OCI-LY7 (cell line): ENCODE measurements around the gene COBLL1. TPM values are rescaled to one million over a fixed set of nuclear protein-coding genes. Genes with fewer than 3 reads are reported as not detected.

Experiments used
- BruUV-seq: library from RNA; stranded (reverse); fragments of 400-500 nt; replicated peaks from 2 replicates; lab custom pipeline; 2021; lab: Mats Ljungman, UMichigan
- CTCF ChIA-PET: fragments of 300-600 bp; sonication (Branson Sonifier 250); formaldehyde crosslinking; loops from one replicate; lab custom pipeline; 2022; ENCODE audit warnings: antibody characterized with exemption; ENCODE audit not compliant: unreplicated experiment; lab: Charles Lee
- POLR2A ChIA-PET: fragments of 300-600 bp; sonication (Branson Sonifier 250); formaldehyde crosslinking; loops from one replicate; lab custom pipeline; 2022; ENCODE audit warnings: antibody characterized with exemption; lab: Charles Lee
- DNase-seq: peaks from one replicate; pipeline ENCODE4 v3.0.0-alpha.2; 2015; ENCODE audit warnings: low spot score
- H2AFZ ChIP-seq: fragments of 200-600 bp; sonication (generic), shearing (Covaris generic); 2 replicates; pipeline ENCODE4 v1.6.1; 2014; ENCODE audit warnings: mild to moderate bottlenecking, antibody characterized with exemption, low read length, moderate library complexity
- H3K27ac ChIP-seq: fragments of 200-600 bp; sonication (generic); 2 replicates; pipeline ENCODE4 v1.5.1; 2014; ENCODE audit warnings: mixed run types, low read depth, mild to moderate bottlenecking, moderate library complexity, low read length, inconsistent platforms; ENCODE audit not compliant: poor library complexity, severe bottlenecking
- H3K36me3 ChIP-seq: fragments of 200-600 bp; sonication (generic); 2 replicates; pipeline ENCODE4 v1.6.1; 2014; ENCODE audit warnings: mild to moderate bottlenecking, antibody characterized with exemption, low read length, moderate library complexity, mixed read lengths; ENCODE audit not compliant: insufficient read depth
- H3K4me1 ChIP-seq: fragments of 200-600 bp; sonication (generic); 2 replicates; pipeline ENCODE4 v1.5.1; 2014; ENCODE audit warnings: mild to moderate bottlenecking, low read length; ENCODE audit not compliant: insufficient read depth, poor library complexity, severe bottlenecking
- H3K4me2 ChIP-seq: fragments of 200-600 bp; sonication (generic); 2 replicates; pipeline ENCODE4 v1.6.1; 2014; ENCODE audit warnings: mild to moderate bottlenecking, low read length
- H3K4me3 ChIP-seq: fragments of 200-600 bp; sonication (generic); 2 replicates; pipeline ENCODE4 v1.5.1; 2014; ENCODE audit warnings: mild to moderate bottlenecking, low read depth, low read length; ENCODE audit not compliant: poor library complexity, severe bottlenecking
- H3K79me2 ChIP-seq: fragments of 200-600 bp; sonication (generic); 2 replicates; pipeline ENCODE4 v1.6.1; 2016; ENCODE audit warnings: low read depth, mild to moderate bottlenecking, low read length, moderate library complexity, mixed read lengths; ENCODE audit not compliant: insufficient read depth
- H3K9me2 ChIP-seq: fragments of 200-600 bp; sonication (generic); 2 replicates; pipeline ENCODE4 v1.6.1; 2016; ENCODE audit warnings: mild to moderate bottlenecking, low read length, mixed read lengths; ENCODE audit not compliant: insufficient read depth
- H3K9me3 ChIP-seq: fragments of 200-600 bp; sonication (generic); 2 replicates; pipeline ENCODE4 v1.6.1; 2014; ENCODE audit warnings: mild to moderate bottlenecking, mixed run types, low read length, mixed read lengths
- H4K20me1 ChIP-seq: fragments of 200-600 bp; sonication (generic); 2 replicates; pipeline ENCODE4 v1.6.1; 2014; ENCODE audit warnings: mild to moderate bottlenecking, antibody characterized with exemption, low read length, moderate library complexity, mixed read lengths; ENCODE audit not compliant: insufficient read depth
- EZH2phosphoT487 ChIP-seq: fragments of 200-600 bp; sonication (generic); IDR thresholded peaks from 2 replicates; pipeline ENCODE4 v1.6.1; 2018; ENCODE audit warnings: low read depth, borderline replicate concordance, mild to moderate bottlenecking, mixed run types, antibody characterized with exemption, low read length, moderate library complexity, mixed read lengths
- intact Hi-C: fragments of 100-400 bp; cut with micrococcal nuclease; formaldehyde crosslinking; loops from one replicate; pipeline ENCODE4 v1.10.0; 2022; ENCODE audit not compliant: unreplicated experiment
- total RNA-seq, 2 experiments: library from RNA; depleted of rRNA in 1 of 2; stranded (reverse); fragments of >200 nt in 1 of 2; shearing (Covaris generic) in 1 of 2; gene quantifications; 2 replicates each; pipeline ENCODE4 v1.2.3, GENCODE V29; 2014 to 2022
- TF ChIP-seq, protein P1 (sequence below): fragments of 200-600 bp; sonication (generic); conservative IDR thresholded peaks from 2 replicates; pipeline ENCODE4 v1.5.1; 2014; ENCODE audit warnings: mild to moderate bottlenecking, antibody characterized with exemption, low read length, moderate library complexity, mixed read lengths

Gene COBLL1
- total RNA-seq, 2 experiments from 2014 or later: 0.79 to 40.7 TPM

DNA sequence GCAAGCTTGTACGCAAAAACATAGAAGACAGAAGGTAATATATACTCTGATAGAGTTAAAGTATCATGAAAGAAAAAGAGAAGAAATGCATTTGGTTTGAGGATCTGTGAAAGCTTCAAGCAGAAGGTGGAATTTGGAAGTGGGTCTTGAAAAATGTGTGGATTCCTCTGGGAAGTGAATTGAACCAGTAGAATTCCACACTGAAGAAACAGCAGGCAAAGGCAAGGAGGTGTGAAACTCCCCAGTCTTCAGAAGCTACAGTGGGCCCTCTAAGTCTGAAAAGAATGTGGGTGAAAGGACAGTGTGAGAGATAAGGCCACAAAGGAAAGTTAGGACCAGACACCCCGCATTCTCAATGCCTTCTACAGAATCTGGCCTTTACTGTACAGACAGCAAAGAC, 25.6 kb downstream of the COBLL1 start:
- no peaks in the 10 kb centered on the region for H3K79me2 ChIP-seq
- H4K20me1 ChIP-seq: no peaks in the 10 kb centered on the region
- no peak overlapping the region for H3K4me2 ChIP-seq
- H3K9me3 ChIP-seq: no peaks in the 10 kb centered on the region
- no peaks in the 10 kb centered on the region for H3K36me3 ChIP-seq
- intact Hi-C loops: no loop called here
- H3K4me1 ChIP-seq: no peaks in the 10 kb centered on the region
- CTCF ChIA-PET: no interaction called here
- POLR2A ChIA-PET: interaction anchor here (0.9 to 1.0 kb wide), 4 partner anchors 9 to 28 kb away, joined by 3 to 5 read pairs (median 4); no protein-coding TSS in a partner anchor
- BruUV-seq: no TSS peak
- DNase-seq: no peak
- H2AFZ ChIP-seq: no peak overlapping the region
- H3K27ac ChIP-seq: no peak overlapping the region
- no peaks in the 10 kb centered on the region for H3K9me2 ChIP-seq
- no peak overlapping the region for H3K4me3 ChIP-seq
- TF ChIP-seq EZH2phosphoT487: no peak
- TF ChIP-seq, protein P1, sequence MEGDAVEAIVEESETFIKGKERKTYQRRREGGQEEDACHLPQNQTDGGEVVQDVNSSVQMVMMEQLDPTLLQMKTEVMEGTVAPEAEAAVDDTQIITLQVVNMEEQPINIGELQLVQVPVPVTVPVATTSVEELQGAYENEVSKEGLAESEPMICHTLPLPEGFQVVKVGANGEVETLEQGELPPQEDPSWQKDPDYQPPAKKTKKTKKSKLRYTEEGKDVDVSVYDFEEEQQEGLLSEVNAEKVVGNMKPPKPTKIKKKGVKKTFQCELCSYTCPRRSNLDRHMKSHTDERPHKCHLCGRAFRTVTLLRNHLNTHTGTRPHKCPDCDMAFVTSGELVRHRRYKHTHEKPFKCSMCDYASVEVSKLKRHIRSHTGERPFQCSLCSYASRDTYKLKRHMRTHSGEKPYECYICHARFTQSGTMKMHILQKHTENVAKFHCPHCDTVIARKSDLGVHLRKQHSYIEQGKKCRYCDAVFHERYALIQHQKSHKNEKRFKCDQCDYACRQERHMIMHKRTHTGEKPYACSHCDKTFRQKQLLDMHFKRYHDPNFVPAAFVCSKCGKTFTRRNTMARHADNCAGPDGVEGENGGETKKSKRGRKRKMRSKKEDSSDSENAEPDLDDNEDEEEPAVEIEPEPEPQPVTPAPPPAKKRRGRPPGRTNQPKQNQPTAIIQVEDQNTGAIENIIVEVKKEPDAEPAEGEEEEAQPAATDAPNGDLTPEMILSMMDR: no peak

DNA sequence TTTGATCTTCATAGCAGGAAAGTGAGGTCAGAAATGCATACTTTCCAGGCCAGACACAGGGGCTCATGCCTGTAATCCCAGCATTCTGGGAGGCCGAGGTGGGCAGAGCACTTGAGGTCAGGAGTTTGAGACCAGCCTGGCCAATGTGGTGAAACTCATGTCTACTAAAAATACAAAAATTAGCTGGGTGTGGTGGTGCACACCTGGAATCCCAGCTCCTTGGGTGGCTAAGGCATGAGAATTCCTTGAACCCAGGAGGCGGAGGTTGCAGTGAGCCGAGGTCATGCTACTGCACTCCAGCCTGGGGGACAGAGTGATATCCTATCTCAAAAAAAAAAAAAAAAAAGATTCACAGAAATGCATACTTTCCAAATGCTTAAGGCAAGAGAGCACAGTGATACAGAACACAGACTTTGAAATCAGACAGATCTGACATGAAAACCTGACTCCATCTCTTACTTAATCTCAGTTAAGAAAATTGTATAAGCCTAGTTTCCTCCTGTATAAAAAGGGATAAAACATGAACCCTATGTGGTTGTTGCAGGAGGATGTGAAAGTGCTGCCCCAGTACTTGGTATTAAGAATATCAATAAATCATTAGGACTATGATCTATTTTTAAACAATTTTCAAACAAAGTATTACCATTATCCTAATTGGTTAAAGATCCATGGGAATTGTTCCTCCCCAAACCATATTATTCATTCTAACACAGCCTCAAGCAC, 26.4 kb downstream of the COBLL1 start:
- no peaks in the 10 kb centered on the region for H3K79me2 ChIP-seq
- no peak for TF ChIP-seq EZH2phosphoT487
- TF ChIP-seq, protein P1: no peak
- intact Hi-C loops: no loop called here
- CTCF ChIA-PET: no interaction called here
- no peak overlapping the region for H3K4me3 ChIP-seq
- H3K9me3 ChIP-seq: no peaks in the 10 kb centered on the region
- no peaks in the 10 kb centered on the region for H4K20me1 ChIP-seq
- H3K4me1 ChIP-seq: no peaks in the 10 kb centered on the region
- H3K4me2 ChIP-seq: no peak overlapping the region
- no peaks in the 10 kb centered on the region for H3K9me2 ChIP-seq
- H2AFZ ChIP-seq: no peak overlapping the region
- DNase-seq: no peak
- no peaks in the 10 kb centered on the region for H3K36me3 ChIP-seq
- BruUV-seq: no TSS peak
- POLR2A ChIA-PET: interaction anchor here (0.9 to 1.0 kb wide), 2 partner anchors 8 to 21 kb away, joined by 4 to 5 read pairs; no protein-coding TSS in a partner anchor
- no peak overlapping the region for H3K27ac ChIP-seq

DNA sequence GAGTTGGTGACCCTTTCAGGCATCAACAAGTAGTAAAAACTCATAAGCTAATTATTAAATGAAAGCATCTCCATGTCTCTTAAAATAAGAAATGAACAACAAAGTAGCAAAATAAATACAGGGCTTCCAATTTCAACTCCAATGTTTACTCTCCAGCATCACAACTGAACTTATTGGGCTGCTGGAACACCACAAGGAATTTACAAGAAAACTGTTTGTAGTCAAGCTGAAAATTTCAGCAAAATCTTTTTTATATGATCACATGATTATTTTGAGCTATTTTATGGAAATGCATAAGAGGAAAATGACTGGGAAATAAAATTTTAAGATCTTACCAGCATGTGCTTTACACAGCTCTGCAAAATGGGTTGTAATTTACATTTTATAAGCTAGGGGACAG, 28.1 kb downstream of the COBLL1 start:
- Histone ChIP-seq H3K9me3 (no peaks in the 10 kb centered on the region), H3K9me2 (no peaks in the 10 kb centered on the region)
- no TSS peak for BruUV-seq

More for the DNA sequence above, 28.1 kb downstream of the COBLL1 start:
- Histone ChIP-seq H3K4me3 (no peak overlapping the region), H2AFZ (no peak overlapping the region), H3K4me2 (no peak overlapping the region), H3K27ac (no peak overlapping the region), H3K4me1 (no peaks in the 10 kb centered on the region), H3K36me3 (no peaks in the 10 kb centered on the region), H3K79me2 (no peaks in the 10 kb centered on the region), H4K20me1 (no peaks in the 10 kb centered on the region)
- TF ChIP-seq EZH2phosphoT487: no peak
- TF ChIP-seq, protein P1: no peak
- ChIA-PET CTCF (no interaction called here), POLR2A (interaction anchor here (0.7 to 1.0 kb wide), 3 partner anchors 13 to 52 kb away, joined by 3 to 4 read pairs (median 3); no protein-coding TSS in a partner anchor)
- intact Hi-C loops: no loop called here
- DNase-seq: no peak
